ENCODE data around the gene CENPL.
A peak's percentile ranks its signal among the peaks of the same experiment; 100 is the strongest.

DNA sequence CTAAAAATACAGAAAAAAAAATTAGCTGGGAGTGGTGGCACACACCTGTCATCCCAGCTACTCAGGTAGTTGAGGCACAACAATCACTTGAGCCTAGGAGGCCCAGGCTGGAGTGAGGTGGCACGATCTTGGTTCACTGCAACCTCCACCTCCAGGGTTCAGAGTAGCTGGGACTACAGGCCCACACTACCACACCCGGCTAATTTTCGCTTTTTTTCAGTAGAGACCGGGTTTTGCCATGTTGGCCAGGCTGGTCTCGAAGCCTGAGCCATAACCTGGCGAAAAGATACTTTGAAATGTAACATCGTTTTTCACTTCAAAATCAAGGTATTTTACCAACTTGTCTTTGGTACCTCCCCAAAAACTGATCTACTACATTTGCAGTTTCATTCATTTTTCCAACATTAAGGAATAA, 37.1 kb upstream of the CENPL start:
- TF ChIP-seq, protein P1, sequence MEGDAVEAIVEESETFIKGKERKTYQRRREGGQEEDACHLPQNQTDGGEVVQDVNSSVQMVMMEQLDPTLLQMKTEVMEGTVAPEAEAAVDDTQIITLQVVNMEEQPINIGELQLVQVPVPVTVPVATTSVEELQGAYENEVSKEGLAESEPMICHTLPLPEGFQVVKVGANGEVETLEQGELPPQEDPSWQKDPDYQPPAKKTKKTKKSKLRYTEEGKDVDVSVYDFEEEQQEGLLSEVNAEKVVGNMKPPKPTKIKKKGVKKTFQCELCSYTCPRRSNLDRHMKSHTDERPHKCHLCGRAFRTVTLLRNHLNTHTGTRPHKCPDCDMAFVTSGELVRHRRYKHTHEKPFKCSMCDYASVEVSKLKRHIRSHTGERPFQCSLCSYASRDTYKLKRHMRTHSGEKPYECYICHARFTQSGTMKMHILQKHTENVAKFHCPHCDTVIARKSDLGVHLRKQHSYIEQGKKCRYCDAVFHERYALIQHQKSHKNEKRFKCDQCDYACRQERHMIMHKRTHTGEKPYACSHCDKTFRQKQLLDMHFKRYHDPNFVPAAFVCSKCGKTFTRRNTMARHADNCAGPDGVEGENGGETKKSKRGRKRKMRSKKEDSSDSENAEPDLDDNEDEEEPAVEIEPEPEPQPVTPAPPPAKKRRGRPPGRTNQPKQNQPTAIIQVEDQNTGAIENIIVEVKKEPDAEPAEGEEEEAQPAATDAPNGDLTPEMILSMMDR (IDR thresholded peaks at IDR 0.05) = no peak
- TF ChIP-seq TCF7L2 (IDR thresholded peaks at IDR 0.05; ENCODE audit: low read depth, low read length) (no peak), POLR2AphosphoS5 (IDR thresholded peaks at IDR 0.05; ENCODE audit: low read depth, low read length) (peak; percentile 48; the same call in 1 of the 2 replicates)
- TF ChIP-seq, protein P2, sequence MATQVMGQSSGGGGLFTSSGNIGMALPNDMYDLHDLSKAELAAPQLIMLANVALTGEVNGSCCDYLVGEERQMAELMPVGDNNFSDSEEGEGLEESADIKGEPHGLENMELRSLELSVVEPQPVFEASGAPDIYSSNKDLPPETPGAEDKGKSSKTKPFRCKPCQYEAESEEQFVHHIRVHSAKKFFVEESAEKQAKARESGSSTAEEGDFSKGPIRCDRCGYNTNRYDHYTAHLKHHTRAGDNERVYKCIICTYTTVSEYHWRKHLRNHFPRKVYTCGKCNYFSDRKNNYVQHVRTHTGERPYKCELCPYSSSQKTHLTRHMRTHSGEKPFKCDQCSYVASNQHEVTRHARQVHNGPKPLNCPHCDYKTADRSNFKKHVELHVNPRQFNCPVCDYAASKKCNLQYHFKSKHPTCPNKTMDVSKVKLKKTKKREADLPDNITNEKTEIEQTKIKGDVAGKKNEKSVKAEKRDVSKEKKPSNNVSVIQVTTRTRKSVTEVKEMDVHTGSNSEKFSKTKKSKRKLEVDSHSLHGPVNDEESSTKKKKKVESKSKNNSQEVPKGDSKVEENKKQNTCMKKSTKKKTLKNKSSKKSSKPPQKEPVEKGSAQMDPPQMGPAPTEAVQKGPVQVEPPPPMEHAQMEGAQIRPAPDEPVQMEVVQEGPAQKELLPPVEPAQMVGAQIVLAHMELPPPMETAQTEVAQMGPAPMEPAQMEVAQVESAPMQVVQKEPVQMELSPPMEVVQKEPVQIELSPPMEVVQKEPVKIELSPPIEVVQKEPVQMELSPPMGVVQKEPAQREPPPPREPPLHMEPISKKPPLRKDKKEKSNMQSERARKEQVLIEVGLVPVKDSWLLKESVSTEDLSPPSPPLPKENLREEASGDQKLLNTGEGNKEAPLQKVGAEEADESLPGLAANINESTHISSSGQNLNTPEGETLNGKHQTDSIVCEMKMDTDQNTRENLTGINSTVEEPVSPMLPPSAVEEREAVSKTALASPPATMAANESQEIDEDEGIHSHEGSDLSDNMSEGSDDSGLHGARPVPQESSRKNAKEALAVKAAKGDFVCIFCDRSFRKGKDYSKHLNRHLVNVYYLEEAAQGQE (IDR thresholded peaks at IDR 0.05; ENCODE audit: insufficient read depth in 1 of 2, low read depth in 2 of 2, low read length in 1 of 2) = no peak
